KMS-11 (cell line): ENCODE results near the gene NRCAM.

Source experiments
- H2AFZ ChIP-seq: fragments of 200-600 bp; sonication (generic); 2 replicates; pipeline ENCODE4 v1.6.1; 2016; ENCODE audit warnings: antibody characterized with exemption, mixed run types, low read depth
- H3K27ac ChIP-seq: fragments of 200-600 bp; sonication (generic); 2 replicates; pipeline ENCODE4 v1.6.1; 2016; ENCODE audit warnings: mild to moderate bottlenecking, mixed run types
- H3K27me3 ChIP-seq: fragments of 200-600 bp; sonication (generic); 2 replicates; pipeline ENCODE4 v1.6.1; 2017; ENCODE audit warnings: mild to moderate bottlenecking, low read depth, mixed run types, moderate library complexity; ENCODE audit not compliant: insufficient read depth
- H3K36me3 ChIP-seq: fragments of 200-600 bp; sonication (generic); 2 replicates; pipeline ENCODE4 v1.6.1; 2017; ENCODE audit warnings: mild to moderate bottlenecking, mixed run types; ENCODE audit not compliant: insufficient read depth
- H3K4me1 ChIP-seq: fragments of 200-600 bp; sonication (generic); 2 replicates; pipeline ENCODE4 v1.6.1; 2016; ENCODE audit warnings: mild to moderate bottlenecking, low read depth, mixed run types; ENCODE audit not compliant: poor library complexity, severe bottlenecking
- H3K4me2 ChIP-seq: fragments of 200-600 bp; sonication (generic); 2 replicates; pipeline ENCODE4 v1.7.0; 2016; ENCODE audit warnings: mild to moderate bottlenecking, mixed run types
- H3K4me3 ChIP-seq: fragments of 200-600 bp; sonication (generic); IDR thresholded peaks from 2 replicates; pipeline ENCODE4 v1.6.1; 2017; ENCODE audit warnings: low read depth, low read length, mixed read lengths; ENCODE audit not compliant: insufficient read depth
- H3K79me2 ChIP-seq: fragments of 200-600 bp; sonication (generic); 2 replicates; pipeline ENCODE4 v1.6.1; 2016; ENCODE audit warnings: low read depth, mixed run types; ENCODE audit not compliant: insufficient read depth
- H3K9ac ChIP-seq: fragments of 200-600 bp; sonication (generic); 2 replicates; pipeline ENCODE4 v1.6.1; 2016; ENCODE audit warnings: mild to moderate bottlenecking, mixed run types
- H4K20me1 ChIP-seq: fragments of 200-600 bp; sonication (generic); 2 replicates; pipeline ENCODE4 v1.6.1; 2016; ENCODE audit warnings: mild to moderate bottlenecking, mixed run types; ENCODE audit not compliant: insufficient read depth
- CTCF ChIP-seq: fragments of 200-600 bp; sonication (generic); conservative IDR thresholded peaks from 2 replicates; pipeline ENCODE4 v1.6.1; 2017; ENCODE audit warnings: low read depth, mild to moderate bottlenecking, antibody characterized with exemption, low read length, moderate library complexity, mixed read lengths

NRCAM gene

DNA sequence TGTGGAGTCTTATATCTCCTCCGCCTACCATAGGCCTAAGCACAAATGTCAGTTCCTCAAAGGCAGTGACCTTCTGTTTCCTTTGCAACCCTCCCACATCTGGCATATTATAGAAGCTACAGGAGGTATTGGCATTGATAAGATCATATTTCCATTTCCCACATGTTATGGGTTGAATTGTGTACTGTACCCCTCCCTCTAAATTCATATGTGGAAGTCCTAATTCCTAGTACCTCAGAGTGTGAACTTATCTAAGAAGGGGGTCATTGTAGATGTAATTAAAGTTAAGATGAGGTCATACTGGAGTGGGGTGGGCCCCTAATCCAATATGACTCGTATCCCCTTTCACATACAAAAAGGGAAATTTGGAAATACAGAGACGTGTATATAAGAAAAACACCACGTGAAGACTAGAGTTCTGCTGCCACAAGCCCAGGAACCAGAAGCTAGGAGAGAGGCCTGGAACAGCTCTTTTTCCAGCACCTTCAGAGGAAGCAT, 320.0 kb downstream of the NRCAM start:
- no peak overlapping the region for H3K9ac ChIP-seq
- no peaks in the 10 kb centered on the region for H3K79me2 ChIP-seq
- H3K4me2 ChIP-seq: no peak overlapping the region

GRCh38 chr7:108135446-108136190, 320.6 kb downstream of the NRCAM start:
- TF ChIP-seq CTCF: no peak
- Histone ChIP-seq H3K27me3 (no peaks in the 10 kb centered on the region), H3K4me3 (no peak overlapping the region), H3K36me3 (no peaks in the 10 kb centered on the region), H3K9ac (no peak overlapping the region), H4K20me1 (no peaks in the 10 kb centered on the region), H3K27ac (no peak overlapping the region), H3K79me2 (no peaks in the 10 kb centered on the region), H2AFZ (no peak overlapping the region), H3K4me2 (no peak overlapping the region), H3K4me1 (peaks cover 14% of the 10 kb centered on the region)

More for the DNA sequence above, 320.0 kb downstream of the NRCAM start:
- no peak for TF ChIP-seq CTCF
- H3K27ac ChIP-seq: no peak overlapping the region
- H3K36me3 ChIP-seq: no peaks in the 10 kb centered on the region
- no peaks in the 10 kb centered on the region for H4K20me1 ChIP-seq
- no peak overlapping the region for H3K4me3 ChIP-seq
- no peak overlapping the region for H2AFZ ChIP-seq
- H3K27me3 ChIP-seq: no peaks in the 10 kb centered on the region
- peaks cover 14% of the 10 kb centered on the region for H3K4me1 ChIP-seq

DNA sequence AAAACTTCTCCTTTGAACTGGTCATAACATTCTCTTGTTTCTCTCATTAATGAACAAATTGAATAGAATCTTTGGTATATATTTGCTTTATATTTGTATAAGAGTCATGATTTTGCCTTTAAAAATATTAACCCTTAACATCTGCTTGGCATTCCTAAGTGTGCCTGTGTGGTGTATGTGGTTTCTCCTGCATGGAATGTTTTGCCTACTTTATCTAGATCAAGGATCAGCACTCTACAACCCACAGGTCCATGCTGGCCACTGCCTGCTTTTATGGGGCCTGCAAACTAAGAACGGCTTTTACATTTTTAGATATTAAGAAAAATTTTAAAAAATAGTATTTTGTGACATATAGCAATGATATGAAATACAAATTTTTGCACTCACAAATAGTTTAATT, 321.8 kb downstream of the NRCAM start:
- Histone ChIP-seq H3K9ac (no peak overlapping the region), H3K36me3 (no peaks in the 10 kb centered on the region), H3K4me2 (no peak overlapping the region), H3K27me3 (no peaks in the 10 kb centered on the region), H4K20me1 (no peaks in the 10 kb centered on the region), H3K79me2 (no peaks in the 10 kb centered on the region), H2AFZ (no peak overlapping the region), H3K4me1 (peaks cover 14% of the 10 kb centered on the region), H3K27ac (no peak overlapping the region), H3K4me3 (no peak overlapping the region)
- no peak for TF ChIP-seq CTCF

- Histone ChIP-seq H2AFZ (no peak overlapping the region), H3K4me2 (no peak overlapping the region), H4K20me1 (no peaks in the 10 kb centered on the region), H3K27ac (no peak overlapping the region), H3K79me2 (no peaks in the 10 kb centered on the region), H3K36me3 (no peaks in the 10 kb centered on the region), H3K4me3 (no peak overlapping the region), H3K4me1 (peaks cover 14% of the 10 kb centered on the region), H3K27me3 (no peaks in the 10 kb centered on the region), H3K9ac (no peak overlapping the region)
- no peak for TF ChIP-seq CTCF
Observed at GRCh38 chr7:108132551-108133265, 323.5 kb downstream of the NRCAM start.
